Measurements from ENCODE around the gene TBR1. TPM values are rescaled to one million over a fixed set of nuclear protein-coding genes. Genes with fewer than 3 reads are reported as not detected.
A peak's percentile ranks its signal among the peaks of the same experiment; 100 is the strongest.

Gene TBR1
- total RNA-seq = under 1 TPM; 0.04 to 0.14 TPM

DNA sequence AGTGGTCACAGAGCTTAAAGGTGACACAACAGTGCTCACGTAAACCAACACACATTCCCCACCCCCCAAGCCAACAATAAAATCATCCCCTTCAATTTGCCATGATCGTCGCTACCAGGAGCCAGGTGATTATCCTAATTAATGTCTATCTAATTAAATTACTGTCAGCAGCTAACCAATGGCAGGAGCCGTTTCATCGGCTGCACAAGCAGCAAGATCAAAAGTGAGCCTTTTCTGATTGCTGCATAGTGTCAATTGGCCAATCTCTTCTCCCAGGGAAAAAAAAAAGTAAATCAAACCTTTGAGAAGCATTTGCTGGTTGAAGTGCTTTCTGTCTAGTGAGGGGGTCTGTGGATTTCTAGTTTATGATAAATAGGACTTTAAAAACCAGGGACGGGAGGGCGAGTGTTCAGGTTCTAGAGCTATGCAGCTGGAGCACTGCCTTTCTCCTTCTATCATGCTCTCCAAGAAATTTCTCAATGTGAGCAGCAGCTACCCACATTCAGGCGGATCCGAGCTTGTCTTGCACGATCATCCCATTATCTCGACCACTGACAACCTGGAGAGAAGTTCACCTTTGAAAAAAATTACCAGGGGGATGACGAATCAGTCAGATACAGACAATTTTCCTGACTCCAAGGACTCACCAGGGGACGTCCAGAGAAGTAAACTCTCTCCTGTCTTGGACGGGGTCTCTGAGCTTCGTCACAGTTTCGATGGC lies at the start of gene TBR1:
Gene TBR1, plus strand, starts transcription at position 311 of the 721 bp plus-strand sequence. Its CDS starts 114 bp downstream, at position 425.
- no peak for DNase-seq (ENCODE audit: low spot score in 2 of 2)
- Mint-ChIP-seq H3K27ac (peak within 1 kb of the TSS in 1 of 2 donors; percentile 10), H3K36me3 (peaks cover 0 to 21% of the 10 kb centered on the region in 2 donors), H3K9me3 (no peaks in the 10 kb centered on the region)
- no peak for ATAC-seq

DNA sequence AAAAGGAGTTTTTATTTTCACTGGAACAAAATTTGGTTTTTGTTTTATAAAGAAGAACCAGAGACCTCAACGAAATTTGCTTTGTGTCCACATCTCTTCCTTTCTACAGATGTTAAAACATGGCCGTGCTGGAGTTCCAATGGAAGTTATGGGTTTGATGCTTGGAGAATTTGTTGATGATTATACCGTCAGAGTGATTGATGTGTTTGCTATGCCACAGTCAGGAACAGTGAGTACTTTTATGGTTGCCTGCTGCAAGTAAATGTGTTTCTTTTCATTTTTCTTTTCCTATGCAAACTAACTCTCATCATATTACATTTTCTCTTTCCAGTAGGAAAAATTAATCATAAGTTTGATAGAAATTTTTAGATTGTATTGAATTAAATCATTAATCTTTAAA lies 48.4 kb upstream of the TBR1 start:
- peaks cover 4 to 24% of the 10 kb centered on the region in 2 donors for H3K36me3 Mint-ChIP-seq
- H3K27ac Mint-ChIP-seq = no peak overlapping the region
- ATAC-seq = no peak
- no peak for DNase-seq (ENCODE audit: low spot score in 2 of 2)
- H3K9me3 Mint-ChIP-seq = peaks cover 0 to 4% of the 10 kb centered on the region in 2 donors

GRCh38 chr2:161369311-161369710 lies 46.8 kb upstream of the TBR1 start:
- DNase-seq (ENCODE audit: low spot score in 2 of 2) (no peak), ATAC-seq (no peak)
- H3K36me3 Mint-ChIP-seq = peaks cover 0 to 11% of the 10 kb centered on the region in 2 donors
- no peak overlapping the region for H3K27ac Mint-ChIP-seq
- no peaks in the 10 kb centered on the region for H3K9me3 Mint-ChIP-seq

DNA sequence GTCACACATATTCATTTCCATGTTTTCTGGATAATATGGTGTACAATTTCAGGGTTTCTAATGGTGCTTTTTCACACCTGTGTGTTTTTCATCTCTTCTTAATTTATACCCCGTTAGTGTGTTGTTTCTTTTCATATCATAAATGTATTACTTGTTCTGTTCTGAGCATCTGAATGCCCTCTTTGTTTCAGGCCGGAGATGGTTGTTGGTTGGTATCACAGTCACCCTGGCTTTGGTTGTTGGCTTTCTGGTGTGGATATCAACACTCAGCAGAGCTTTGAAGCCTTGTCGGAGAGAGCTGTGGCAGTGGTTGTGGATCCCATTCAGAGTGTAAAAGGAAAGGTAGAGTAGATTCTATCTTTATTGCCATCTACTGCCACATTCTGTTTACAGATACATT lies 45.1 kb upstream of the TBR1 start:
- H3K9me3 Mint-ChIP-seq = no peaks in the 10 kb centered on the region
- no peak overlapping the region for H3K27ac Mint-ChIP-seq
- ATAC-seq (no peak), DNase-seq (ENCODE audit: low spot score in 2 of 2) (no peak)
- H3K36me3 Mint-ChIP-seq = peaks cover 0 to 6% of the 10 kb centered on the region in 2 donors

GRCh38 chr2:161371869-161372268 lies 44.2 kb upstream of the TBR1 start:
- Mint-ChIP-seq H3K9me3 (no peaks in the 10 kb centered on the region), H3K27ac (no peak overlapping the region), H3K36me3 (peaks cover 0 to 6% of the 10 kb centered on the region in 2 donors)
- DNase-seq (ENCODE audit: low spot score in 2 of 2) (no peak), ATAC-seq (no peak)

GRCh38 chr2:161373942-161374341 lies 42.2 kb upstream of the TBR1 start:
- H3K9me3 Mint-ChIP-seq = no peaks in the 10 kb centered on the region
- no peak overlapping the region for H3K27ac Mint-ChIP-seq
- ATAC-seq = no peak
- H3K36me3 Mint-ChIP-seq = peaks cover 0 to 6% of the 10 kb centered on the region in 2 donors
- DNase-seq (ENCODE audit: low spot score in 2 of 2) = no peak

DNA sequence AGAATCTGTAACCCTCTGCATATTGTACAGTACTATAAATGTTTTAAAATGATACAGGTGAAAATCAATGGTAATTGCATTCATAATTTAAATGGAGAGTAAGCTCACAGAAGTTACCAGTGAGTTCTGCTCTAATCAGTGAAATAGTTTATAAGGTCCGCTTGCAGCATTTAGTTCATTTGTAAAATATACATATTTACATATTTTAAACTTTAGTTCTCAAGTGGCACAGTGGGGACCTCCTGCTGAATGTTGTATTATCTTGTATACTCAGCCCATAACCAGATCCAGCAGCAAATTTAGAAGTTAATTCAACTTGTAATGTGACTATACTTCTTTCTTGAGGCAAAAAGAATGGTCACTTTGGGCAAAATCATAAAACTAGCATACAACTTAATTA lies 41.7 kb upstream of the TBR1 start:
- Mint-ChIP-seq H3K27ac (no peak overlapping the region), H3K9me3 (no peaks in the 10 kb centered on the region), H3K36me3 (peaks cover 0 to 6% of the 10 kb centered on the region in 2 donors)
- no peak for DNase-seq (ENCODE audit: low spot score in 2 of 2)
- ATAC-seq = no peak

DNA sequence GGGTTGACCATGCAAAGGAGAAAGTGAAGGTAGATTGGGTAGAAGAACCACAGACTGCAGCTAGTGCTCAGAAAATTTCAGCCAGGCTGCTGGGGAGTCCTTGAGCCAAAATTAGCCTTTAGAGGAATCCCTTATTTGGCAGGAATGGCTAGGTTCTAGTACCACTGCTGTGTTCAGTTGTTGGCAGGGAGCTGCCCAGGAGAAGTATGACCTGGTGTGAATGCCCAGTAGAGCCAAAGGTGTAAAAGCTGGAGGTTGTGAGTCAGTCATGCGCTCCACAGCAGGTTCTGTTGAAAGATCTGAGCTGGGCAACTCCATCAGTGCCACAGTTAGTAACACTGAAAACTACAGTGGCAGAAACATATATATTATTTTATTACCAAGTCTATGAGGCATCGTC lies 36.4 kb upstream of the TBR1 start:
- H3K36me3 Mint-ChIP-seq = no peaks in the 10 kb centered on the region
- no peak for ATAC-seq
- DNase-seq (ENCODE audit: low spot score in 2 of 2) = no peak
- H3K27ac Mint-ChIP-seq = peak overlapping the region in 1 of 2 donors; percentile 36
- no peaks in the 10 kb centered on the region for H3K9me3 Mint-ChIP-seq

- Mint-ChIP-seq H3K9me3 (no peaks in the 10 kb centered on the region), H3K36me3 (no peaks in the 10 kb centered on the region), H3K27ac (no peak overlapping the region)
- no peak for ATAC-seq
- DNase-seq (ENCODE audit: low spot score in 2 of 2) = no peak
Observed at GRCh38 chr2:161381546-161381945, 34.6 kb upstream of the TBR1 start.

- H3K36me3 Mint-ChIP-seq = no peaks in the 10 kb centered on the region
- no peaks in the 10 kb centered on the region for H3K9me3 Mint-ChIP-seq
- DNase-seq (ENCODE audit: low spot score in 2 of 2) = no peak
- no peak overlapping the region for H3K27ac Mint-ChIP-seq
- ATAC-seq = no peak
Observed at GRCh38 chr2:161382747-161383146, 33.4 kb upstream of the TBR1 start.

GRCh38 chr2:161384864-161385263 lies 31.2 kb upstream of the TBR1 start:
- peak in 1 of 2 donors; percentile 6 for DNase-seq (ENCODE audit: low spot score in 2 of 2)
- Mint-ChIP-seq H3K36me3 (peaks cover 0 to under 1% of the 10 kb centered on the region in 2 donors), H3K9me3 (no peaks in the 10 kb centered on the region), H3K27ac (no peak overlapping the region)
- peak; percentile 61 to 96 for ATAC-seq

DNA sequence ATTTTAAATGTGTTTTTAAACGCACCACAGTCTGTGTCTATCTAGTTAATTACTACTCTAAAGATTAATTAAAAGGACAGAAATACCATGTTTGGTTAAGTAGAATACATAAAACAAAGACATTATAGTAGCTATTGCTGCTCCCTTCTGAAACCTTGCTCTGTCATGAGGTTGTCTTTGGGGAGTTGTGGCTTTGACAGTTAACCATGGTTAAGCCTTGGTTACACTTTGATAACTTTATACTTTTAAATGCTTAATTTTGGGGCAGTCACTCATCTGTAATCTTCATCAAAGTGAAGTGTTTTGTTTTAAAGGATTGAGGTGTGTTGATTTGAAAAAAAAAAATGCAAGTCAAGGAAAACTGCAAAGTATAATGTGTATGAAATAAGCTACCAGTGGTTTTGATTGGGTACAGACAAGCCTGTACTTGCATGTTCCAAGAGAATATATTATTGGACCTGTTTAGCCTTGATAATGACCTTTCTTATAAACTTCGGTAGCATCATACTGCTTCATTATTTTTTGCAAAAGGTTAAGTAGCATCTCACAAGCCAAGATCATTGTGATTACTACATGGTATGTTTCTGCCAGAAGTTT lies 29.8 kb upstream of the TBR1 start:
- Mint-ChIP-seq H3K27ac (no peak overlapping the region), H3K9me3 (no peaks in the 10 kb centered on the region), H3K36me3 (peaks cover 0 to 5% of the 10 kb centered on the region in 2 donors)
- ATAC-seq = no peak
- no peak for DNase-seq (ENCODE audit: low spot score in 2 of 2)

- Mint-ChIP-seq H3K9me3 (no peaks in the 10 kb centered on the region), H3K27ac (no peak overlapping the region), H3K36me3 (peaks cover 5 to 16% of the 10 kb centered on the region in 2 donors)
- ATAC-seq = no peak
- no peak for DNase-seq (ENCODE audit: low spot score in 2 of 2)
Observed at GRCh38 chr2:161388146-161388779, 27.8 kb upstream of the TBR1 start.

DNA sequence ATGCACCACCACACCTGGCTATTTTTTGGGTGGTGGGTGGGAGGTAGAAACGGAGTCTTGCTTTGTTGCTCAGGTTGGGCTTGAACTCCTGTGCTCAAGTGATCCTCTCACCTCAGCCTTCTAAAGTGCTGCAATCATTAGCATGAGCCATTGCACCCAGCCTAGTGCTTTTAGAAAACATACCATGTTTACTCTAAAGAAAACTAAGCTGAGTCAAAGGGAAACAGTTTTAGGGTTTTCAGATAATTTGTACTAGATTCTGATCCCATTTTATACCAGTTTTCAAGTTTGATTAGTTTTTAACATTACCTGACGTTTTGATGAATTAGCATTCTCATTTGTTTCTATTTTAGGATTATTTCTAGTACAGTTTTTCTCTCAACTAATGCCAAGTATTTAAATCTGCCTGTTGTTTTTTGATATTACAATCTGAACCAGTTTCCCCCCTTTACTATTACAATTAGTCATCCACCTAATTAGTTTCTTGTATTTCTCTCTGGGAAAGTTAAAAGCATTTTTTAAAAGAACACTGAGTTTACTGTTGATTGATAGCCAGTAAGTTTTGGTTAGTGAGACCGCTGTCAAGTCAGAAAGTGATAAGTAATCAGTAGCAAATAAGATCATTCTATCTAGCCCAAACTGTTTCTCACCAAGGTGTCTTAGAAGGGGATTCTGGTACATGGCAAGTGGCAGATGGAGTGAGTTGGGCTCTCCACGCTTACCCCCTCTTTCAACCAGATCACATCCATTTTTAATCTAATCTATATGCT lies 24.2 kb upstream of the TBR1 start:
- Mint-ChIP-seq H3K36me3 (peaks cover 18 to 25% of the 10 kb centered on the region in 2 donors), H3K9me3 (no peaks in the 10 kb centered on the region), H3K27ac (no peak overlapping the region)
- no peak for DNase-seq (ENCODE audit: low spot score in 2 of 2)
- ATAC-seq = peak in 1 of 2 donors; percentile 34

GRCh38 chr2:161400076-161400475 lies 16.0 kb upstream of the TBR1 start:
- Mint-ChIP-seq H3K9me3 (no peaks in the 10 kb centered on the region), H3K27ac (no peak overlapping the region), H3K36me3 (peaks cover 28 to 35% of the 10 kb centered on the region in 2 donors)
- ATAC-seq = no peak
- DNase-seq (ENCODE audit: low spot score in 2 of 2) = no peak

DNA sequence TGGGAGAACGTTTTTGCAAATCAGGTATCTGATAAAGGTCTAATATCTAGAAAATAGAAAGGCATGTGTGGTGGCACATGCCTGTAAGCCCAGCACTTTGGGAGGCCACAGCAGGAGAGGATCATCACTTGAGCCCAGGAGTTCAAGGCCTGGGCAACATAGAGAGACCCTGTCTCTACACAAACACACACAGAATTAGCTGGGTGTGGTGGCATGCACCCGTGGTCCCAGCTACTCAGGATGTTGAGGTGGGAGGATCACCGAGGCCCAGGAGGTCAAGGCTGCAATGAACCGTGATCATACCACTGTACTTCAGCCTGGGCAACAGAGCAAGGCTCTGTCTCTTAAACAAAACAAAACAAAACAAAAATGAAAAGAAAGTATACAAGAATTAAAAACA lies 13.8 kb upstream of the TBR1 start:
- ATAC-seq (no peak), DNase-seq (ENCODE audit: low spot score in 2 of 2) (no peak)
- H3K27ac Mint-ChIP-seq = no peak overlapping the region
- peaks cover 15 to 19% of the 10 kb centered on the region in 2 donors for H3K36me3 Mint-ChIP-seq
- H3K9me3 Mint-ChIP-seq = no peaks in the 10 kb centered on the region

GRCh38 chr2:161406316-161406715 lies 9.8 kb upstream of the TBR1 start:
- Mint-ChIP-seq H3K36me3 (peaks cover 9 to 13% of the 10 kb centered on the region in 2 donors), H3K27ac (no peak overlapping the region), H3K9me3 (no peaks in the 10 kb centered on the region)
- ATAC-seq (no peak), DNase-seq (ENCODE audit: low spot score in 2 of 2) (no peak)
